ENCODE measurements around the gene SSC5D.

The SSC5D gene

GRCh38 chr19:55482156-55482961, 5.9 kb upstream of the SSC5D start:
- no peak overlapping the region for H3K4me3 ChIP-seq (ENCODE audit: insufficient read length, low read depth)
- no peak for DNase-seq (ENCODE audit: low read depth, low spot score)
- no peaks in the 10 kb centered on the region for H3K27me3 ChIP-seq (ENCODE audit: insufficient read depth, insufficient read length)
- peaks cover 13% of the 10 kb centered on the region for H3K4me1 ChIP-seq (ENCODE audit: insufficient read depth, insufficient read length)
- TF ChIP-seq SUZ12 (IDR thresholded peaks at IDR 0.05; ENCODE audit: extremely low read depth, insufficient read depth, insufficient read length) (no peak), YY1 (IDR thresholded peaks at IDR 0.05; ENCODE audit: insufficient read depth, insufficient read length) (no peak), ZNF274 (IDR thresholded peaks at IDR 0.05; ENCODE audit: low read depth, low read length) (no peak)
- H3K36me3 ChIP-seq (ENCODE audit: insufficient read depth, insufficient read length, low read length) = peaks cover 13% of the 10 kb centered on the region
- H3K9me3 ChIP-seq (ENCODE audit: insufficient read depth, low read length) = no peaks in the 10 kb centered on the region
- no peak overlapping the region for H3K9ac ChIP-seq (ENCODE audit: insufficient read length, low read depth)

GRCh38 chr19:55482967-55483705, 5.1 kb upstream of the SSC5D start:
- H3K4me3 ChIP-seq (ENCODE audit: insufficient read length, low read depth) = no peak overlapping the region
- H3K9ac ChIP-seq (ENCODE audit: insufficient read length, low read depth) = no peak overlapping the region
- H3K27me3 ChIP-seq (ENCODE audit: insufficient read depth, insufficient read length) = no peaks in the 10 kb centered on the region
- TF ChIP-seq YY1 (IDR thresholded peaks at IDR 0.05; ENCODE audit: insufficient read depth, insufficient read length) (no peak), ZNF274 (IDR thresholded peaks at IDR 0.05; ENCODE audit: low read depth, low read length) (no peak), SUZ12 (IDR thresholded peaks at IDR 0.05; ENCODE audit: extremely low read depth, insufficient read depth, insufficient read length) (no peak)
- H3K4me1 ChIP-seq (ENCODE audit: insufficient read depth, insufficient read length) = peaks cover 13% of the 10 kb centered on the region
- no peak for DNase-seq (ENCODE audit: low read depth, low spot score)
- peaks cover 13% of the 10 kb centered on the region for H3K36me3 ChIP-seq (ENCODE audit: insufficient read depth, insufficient read length, low read length)
- no peaks in the 10 kb centered on the region for H3K9me3 ChIP-seq (ENCODE audit: insufficient read depth, low read length)

- Histone ChIP-seq H3K9ac (ENCODE audit: insufficient read length, low read depth) (no peak overlapping the region), H3K9me3 (ENCODE audit: insufficient read depth, low read length) (no peaks in the 10 kb centered on the region), H3K4me1 (ENCODE audit: insufficient read depth, insufficient read length) (peaks cover 14% of the 10 kb centered on the region), H3K4me3 (ENCODE audit: insufficient read length, low read depth) (peak overlapping the region; percentile 64), H3K36me3 (ENCODE audit: insufficient read depth, insufficient read length, low read length) (peaks cover 13% of the 10 kb centered on the region), H3K27me3 (ENCODE audit: insufficient read depth, insufficient read length) (no peaks in the 10 kb centered on the region)
- TF ChIP-seq SUZ12 (IDR thresholded peaks at IDR 0.05; ENCODE audit: extremely low read depth, insufficient read depth, insufficient read length) (no peak), YY1 (IDR thresholded peaks at IDR 0.05; ENCODE audit: insufficient read depth, insufficient read length) (no peak), ZNF274 (IDR thresholded peaks at IDR 0.05; ENCODE audit: low read depth, low read length) (no peak)
- DNase-seq (ENCODE audit: low read depth, low spot score) = no peak
Measured at GRCh38 chr19:55483706-55484592, 4.3 kb upstream of the SSC5D start.

GRCh38 chr19:55484593-55485438, 3.4 kb upstream of the SSC5D start, which contains the start of gene NAT14:
TSS of gene NAT14 (plus strand) at chr19:55485188. CDS start at chr19:55485709, 521 bp downstream.
- peaks cover 14% of the 10 kb centered on the region for H3K4me1 ChIP-seq (ENCODE audit: insufficient read depth, insufficient read length)
- peak; percentile 66 for DNase-seq (ENCODE audit: low read depth, low spot score)

GRCh38 chr19:55485439-55486011, 2.7 kb upstream of the SSC5D start:
- TF ChIP-seq SUZ12 (IDR thresholded peaks at IDR 0.05; ENCODE audit: extremely low read depth, insufficient read depth, insufficient read length) = no peak
- no peak for TF ChIP-seq YY1 (IDR thresholded peaks at IDR 0.05; ENCODE audit: insufficient read depth, insufficient read length)
- TF ChIP-seq ZNF274 (IDR thresholded peaks at IDR 0.05; ENCODE audit: low read depth, low read length) = no peak
- Histone ChIP-seq H3K4me3 (ENCODE audit: insufficient read length, low read depth) (peak overlapping the region; percentile 64), H3K4me1 (ENCODE audit: insufficient read depth, insufficient read length) (peaks cover 14% of the 10 kb centered on the region), H3K9me3 (ENCODE audit: insufficient read depth, low read length) (no peaks in the 10 kb centered on the region), H3K36me3 (ENCODE audit: insufficient read depth, insufficient read length, low read length) (peaks cover 13% of the 10 kb centered on the region), H3K27me3 (ENCODE audit: insufficient read depth, insufficient read length) (no peaks in the 10 kb centered on the region), H3K9ac (ENCODE audit: insufficient read length, low read depth) (peak overlapping the region; percentile 82)
- DNase-seq (ENCODE audit: low read depth, low spot score) = no peak

More at GRCh38 chr19:55484593-55485438, 3.4 kb upstream of the SSC5D start, which contains the start of gene NAT14:
- peak within 1 kb of the TSS; percentile 82 for H3K9ac ChIP-seq (ENCODE audit: insufficient read length, low read depth)
- H3K27me3 ChIP-seq (ENCODE audit: insufficient read depth, insufficient read length) = no peaks in the 10 kb centered on the region
- H3K9me3 ChIP-seq (ENCODE audit: insufficient read depth, low read length) = no peaks in the 10 kb centered on the region
- H3K36me3 ChIP-seq (ENCODE audit: insufficient read depth, insufficient read length, low read length) = peaks cover 13% of the 10 kb centered on the region
- TF ChIP-seq YY1 (IDR thresholded peaks at IDR 0.05; ENCODE audit: insufficient read depth, insufficient read length) = no peak
- TF ChIP-seq ZNF274 (IDR thresholded peaks at IDR 0.05; ENCODE audit: low read depth, low read length) = no peak
- TF ChIP-seq SUZ12 (IDR thresholded peaks at IDR 0.05; ENCODE audit: extremely low read depth, insufficient read depth, insufficient read length) = no peak
- peak within 1 kb of the TSS; percentile 64 for H3K4me3 ChIP-seq (ENCODE audit: insufficient read length, low read depth)

Measured in NT2/D1 (cell line).